Smooth muscle cell of the umbilical artery (primary cell): ENCODE measurements around the gene LARGE2. TPM values are rescaled to one million over a fixed set of nuclear protein-coding genes. Genes with fewer than 3 reads are reported as not detected.

Experiments
- total RNA-seq: library from RNA; depleted of rRNA; stranded (reverse); fragments of >200 nt; gene quantifications from 2 replicates; pipeline ENCODE4 v1.2.3, GENCODE V29; 2014

LARGE2 gene
- total RNA-seq: under 0.01 TPM in 1 of 2 replicates, not detected in the other

GRCh38 chr11:45922425-45923082 is at the start of gene LARGE2:
Gene LARGE2 (plus strand): TSS chr11:45922656. CDS start chr11:45922883, 227 bp downstream.

GRCh38 chr11:45885274-45885920 is 37.1 kb upstream of the LARGE2 start, which contains the start of gene MAPK8IP1:
Gene MAPK8IP1 (plus strand): TSS chr11:45885651. CDS start chr11:45885821, 170 bp downstream.

GRCh38 chr11:45906965-45907611 is 15.4 kb upstream of the LARGE2 start, which contains the start of gene FREY1:
Gene FREY1 (minus strand): TSS chr11:45907271. CDS start chr11:45907245, 26 bp downstream.

GRCh38 chr11:45917623-45918330 is 4.7 kb upstream of the LARGE2 start, which contains the start of gene PEX16:
Gene PEX16 (minus strand): TSS chr11:45917877. CDS start chr11:45917811, 66 bp downstream.

Other genes starting within 250 kb of the LARGE2 start
- gene SLC35C1, start 117.5 kb upstream of the LARGE2 start, total RNA-seq: 11.9 and 23.4 TPM in 2 replicates
- gene CRY2, start 75.2 kb upstream of the LARGE2 start, total RNA-seq: 13.4 and 15.6 TPM in 2 replicates
- 3.6 and 6.2 TPM in 2 replicates for gene MAPK8IP1, start 37.0 kb upstream of the LARGE2 start, total RNA-seq
- 1.1 and 1.8 TPM in 2 replicates for gene FREY1, start 15.4 kb upstream of the LARGE2 start, total RNA-seq
- 17.9 and 21.4 TPM in 2 replicates for gene PEX16, start 4.8 kb upstream of the LARGE2 start, total RNA-seq
- gene PHF21A, start 198.8 kb downstream of the LARGE2 start, total RNA-seq: 13.7 and 20.2 TPM in 2 replicates